ENCODE results near the gene ZNF124.
"Not testable (repeated sequence)": the region's sequence is repeated elsewhere in the genome, so short reads cannot be mapped to it uniquely, and the experiment has no call there.

- TF ChIP-seq CTCF (IDR thresholded peaks at IDR 0.05; ENCODE audit: insufficient read depth, low read length, poor library complexity, severe bottlenecking); EZH2phosphoT487 (conservative IDR thresholded peaks at IDR 0.05; ENCODE audit: low read length): not testable (repeated sequence)
Measured at GRCh38 chr1:247139557-247139956, 32.3 kb downstream of the ZNF124 start.
